ENCODE data around the gene FGF14.
A peak's percentile ranks its signal among the peaks of the same experiment; 100 is the strongest.

Gene FGF14

DNA sequence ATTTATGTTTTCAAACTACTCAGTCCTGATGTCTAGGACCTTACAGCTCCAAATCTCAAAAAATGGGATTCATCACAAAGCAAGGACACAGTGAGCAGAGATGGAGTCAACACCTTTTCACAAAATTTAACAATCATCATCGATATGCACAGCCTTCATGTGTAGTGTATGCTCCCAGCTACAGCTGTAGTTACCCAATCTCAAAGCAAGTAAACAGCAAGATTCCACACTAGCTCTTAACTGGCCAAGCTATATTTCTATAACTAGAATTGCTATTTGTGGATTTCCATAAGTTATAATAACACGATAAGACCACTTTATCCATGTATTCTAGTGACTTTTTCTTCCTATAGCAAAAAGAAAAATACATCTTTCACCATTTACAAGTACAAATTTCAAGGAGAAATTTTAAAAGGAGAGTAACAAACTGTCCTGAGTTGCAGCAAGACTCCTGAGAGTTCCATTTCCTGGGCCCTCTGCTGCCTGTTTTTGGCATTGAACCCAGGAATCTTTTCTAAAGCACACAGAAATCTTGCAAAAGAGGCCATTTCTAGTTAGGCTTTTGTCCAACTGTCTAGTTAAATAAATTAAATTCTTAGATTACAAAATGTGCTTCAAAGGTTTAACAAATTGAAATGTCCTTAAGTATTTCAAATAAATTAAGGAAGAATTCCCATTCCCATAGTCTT, 460.6 kb downstream of the FGF14 start:
- TF ChIP-seq, protein P1, sequence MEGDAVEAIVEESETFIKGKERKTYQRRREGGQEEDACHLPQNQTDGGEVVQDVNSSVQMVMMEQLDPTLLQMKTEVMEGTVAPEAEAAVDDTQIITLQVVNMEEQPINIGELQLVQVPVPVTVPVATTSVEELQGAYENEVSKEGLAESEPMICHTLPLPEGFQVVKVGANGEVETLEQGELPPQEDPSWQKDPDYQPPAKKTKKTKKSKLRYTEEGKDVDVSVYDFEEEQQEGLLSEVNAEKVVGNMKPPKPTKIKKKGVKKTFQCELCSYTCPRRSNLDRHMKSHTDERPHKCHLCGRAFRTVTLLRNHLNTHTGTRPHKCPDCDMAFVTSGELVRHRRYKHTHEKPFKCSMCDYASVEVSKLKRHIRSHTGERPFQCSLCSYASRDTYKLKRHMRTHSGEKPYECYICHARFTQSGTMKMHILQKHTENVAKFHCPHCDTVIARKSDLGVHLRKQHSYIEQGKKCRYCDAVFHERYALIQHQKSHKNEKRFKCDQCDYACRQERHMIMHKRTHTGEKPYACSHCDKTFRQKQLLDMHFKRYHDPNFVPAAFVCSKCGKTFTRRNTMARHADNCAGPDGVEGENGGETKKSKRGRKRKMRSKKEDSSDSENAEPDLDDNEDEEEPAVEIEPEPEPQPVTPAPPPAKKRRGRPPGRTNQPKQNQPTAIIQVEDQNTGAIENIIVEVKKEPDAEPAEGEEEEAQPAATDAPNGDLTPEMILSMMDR (IDR thresholded peaks at IDR 0.05; ENCODE audit: low read depth, low read length, missing control alignments), result peak; percentile 61
- no peaks in the 10 kb centered on the region for H3K27me3 ChIP-seq (replicated peaks)
- in situ Hi-C loops (cut with HindIII; ENCODE audit: low pct_ligation_motif_present, low sequenced_read_pairs), result no loop called here

DNA sequence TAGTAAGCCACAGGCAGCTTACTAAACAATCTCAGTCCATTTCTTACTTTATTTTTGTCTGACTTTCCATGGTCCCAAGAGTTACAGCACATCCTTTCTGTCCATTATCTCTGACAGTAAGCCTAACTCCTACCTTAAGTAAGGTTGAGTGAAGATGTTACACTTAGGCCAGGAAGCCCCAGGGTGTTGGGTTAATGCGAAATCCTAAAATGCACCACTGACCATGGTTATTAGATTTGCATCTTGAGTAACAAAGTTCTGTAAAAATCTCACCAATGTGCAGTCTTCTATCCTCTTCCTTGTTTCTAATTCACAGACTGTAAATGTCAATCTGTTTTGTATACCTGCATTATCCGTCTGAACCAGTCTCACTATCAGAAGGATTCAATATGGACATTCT, 462.5 kb downstream of the FGF14 start:
- TF ChIP-seq, protein P1 (IDR thresholded peaks at IDR 0.05; ENCODE audit: low read depth, low read length, missing control alignments), result no peak
- Histone ChIP-seq H3K4me3 (ENCODE audit: low read depth, low read length) (no peak overlapping the region), H3K36me3 (replicated peaks) (no peaks in the 10 kb centered on the region), H3K27me3 (replicated peaks) (no peaks in the 10 kb centered on the region), H3K27ac (no peak overlapping the region)
- in situ Hi-C loops (cut with HindIII; ENCODE audit: low pct_ligation_motif_present, low sequenced_read_pairs), result no loop called here
- no peak for DNase-seq

More for the DNA sequence above, 460.6 kb downstream of the FGF14 start:
- Histone ChIP-seq H3K27ac (no peak overlapping the region), H3K36me3 (replicated peaks) (no peaks in the 10 kb centered on the region), H3K4me3 (ENCODE audit: low read depth, low read length) (no peak overlapping the region)
- peak; percentile 11 for DNase-seq

DNA sequence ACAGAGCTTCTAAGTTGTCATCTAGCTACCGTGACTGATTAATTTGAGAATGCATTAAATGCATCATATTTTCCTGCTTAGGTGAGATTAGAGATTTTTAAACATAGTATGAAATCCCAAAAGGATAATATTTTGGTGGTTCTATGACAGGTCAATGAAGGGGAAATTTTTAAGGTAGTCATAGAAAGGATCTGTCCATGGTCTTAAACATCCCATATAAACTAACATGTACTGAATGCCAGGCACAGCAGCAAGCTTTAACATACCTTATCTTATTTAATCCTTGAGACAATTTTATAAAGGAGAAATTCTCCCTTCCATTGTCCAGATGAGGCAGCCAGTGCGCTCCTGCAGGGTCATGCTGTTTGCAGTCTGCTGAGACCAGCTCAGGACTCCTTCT, 466.0 kb downstream of the FGF14 start:
- in situ Hi-C loops (cut with HindIII; ENCODE audit: low pct_ligation_motif_present, low sequenced_read_pairs), result no loop called here
- H3K27me3 ChIP-seq (replicated peaks), result no peaks in the 10 kb centered on the region
- H3K36me3 ChIP-seq (replicated peaks), result no peaks in the 10 kb centered on the region
- TF ChIP-seq, protein P1 (IDR thresholded peaks at IDR 0.05; ENCODE audit: low read depth, low read length, missing control alignments), result no peak
- DNase-seq, result no peak
- no peak overlapping the region for H3K27ac ChIP-seq
- no peak overlapping the region for H3K4me3 ChIP-seq (ENCODE audit: low read depth, low read length)

DNA sequence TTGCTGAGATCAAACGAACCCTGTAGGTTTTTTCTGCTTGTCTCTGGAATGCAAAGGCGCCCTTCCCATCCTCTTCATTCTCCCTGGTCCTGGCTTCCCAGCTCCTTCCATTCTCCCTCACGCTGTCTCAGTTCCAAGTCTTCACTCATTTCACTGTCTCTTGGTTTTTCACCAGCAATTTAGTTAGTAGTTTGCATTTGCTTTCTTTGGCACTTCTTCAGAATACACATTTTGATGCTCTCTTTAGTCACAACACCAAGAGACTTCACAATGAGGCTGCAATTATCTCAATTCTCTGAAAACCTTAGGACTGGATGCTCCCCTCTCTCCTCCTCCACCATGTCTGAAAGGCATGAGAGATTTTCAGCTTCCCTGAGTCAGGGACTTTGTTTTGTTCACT, 470.7 kb downstream of the FGF14 start:
- H3K27me3 ChIP-seq (replicated peaks), result no peaks in the 10 kb centered on the region
- H3K36me3 ChIP-seq (replicated peaks), result no peaks in the 10 kb centered on the region
- H3K27ac ChIP-seq, result no peak overlapping the region
- TF ChIP-seq, protein P1 (IDR thresholded peaks at IDR 0.05; ENCODE audit: low read depth, low read length, missing control alignments), result no peak
- in situ Hi-C loops (cut with HindIII; ENCODE audit: low pct_ligation_motif_present, low sequenced_read_pairs), result no loop called here
- DNase-seq, result no peak
- H3K4me3 ChIP-seq (ENCODE audit: low read depth, low read length), result no peak overlapping the region

DNA sequence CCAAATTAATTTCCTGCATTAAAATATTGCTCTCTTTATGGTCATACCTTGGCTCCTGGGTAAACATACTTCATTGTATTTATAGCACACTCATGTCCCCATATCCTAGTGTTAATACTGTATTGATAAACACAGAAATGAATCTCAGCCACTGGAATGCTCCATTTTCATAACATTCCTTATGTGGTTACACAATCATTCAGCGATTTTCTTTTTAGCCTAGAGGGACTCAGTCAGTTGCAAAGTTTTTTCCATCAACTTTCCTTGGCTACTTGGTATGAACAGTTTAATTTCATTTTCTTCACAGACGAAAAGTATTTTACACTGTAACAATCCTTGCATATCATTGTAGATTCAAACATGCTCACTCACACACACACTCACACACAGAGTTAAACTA, 471.5 kb downstream of the FGF14 start:
- no peak for DNase-seq
- peaks cover 2% of the 10 kb centered on the region for H3K27me3 ChIP-seq (replicated peaks)
- in situ Hi-C loops (cut with HindIII; ENCODE audit: low pct_ligation_motif_present, low sequenced_read_pairs), result no loop called here

More for the DNA sequence above, 471.5 kb downstream of the FGF14 start:
- TF ChIP-seq, protein P1 (IDR thresholded peaks at IDR 0.05; ENCODE audit: low read depth, low read length, missing control alignments), result no peak
- H3K36me3 ChIP-seq (replicated peaks), result no peaks in the 10 kb centered on the region
- no peak overlapping the region for H3K4me3 ChIP-seq (ENCODE audit: low read depth, low read length)
- H3K27ac ChIP-seq, result no peak overlapping the region

Data from brain microvascular endothelial cell (primary cell).